Right lobe of liver (tissue), 6 donors: ENCODE data around the gene TLL2. TPM values are rescaled to one million over a fixed set of nuclear protein-coding genes. Genes with fewer than 3 reads are reported as not detected.

Experiments used
- ATAC-seq, 4 donors: fragments of 200-7000 bp; cut with Tn5 transposase; one replicate each; pipeline ENCODE4 v1.9.1; 2020; ENCODE audit warnings: mild to moderate bottlenecking in 4 of 4, moderate library complexity in 4 of 4
- DNase-seq, 3 donors: peaks; one replicate each; pipeline ENCODE4 v3.0.0-alpha.2; 2020
- H3K27ac ChIP-seq, 3 donors: fragments of 200-600 bp; one replicate each; pipeline ENCODE4 v1.8.0; 2022
- H3K27me3 ChIP-seq, 2 donors: fragments of 200-600 bp; one replicate each; pipeline ENCODE4 v1.8.0; 2022
- H3K36me3 ChIP-seq, 4 donors: fragments of 200-600 bp; sonication (generic) in 1 of 4; one replicate each; pipeline versions ENCODE4 v1.5.1 to v1.8.0; 2017 to 2022; ENCODE audit warnings: control low read depth in 1 of 4
- H3K4me1 ChIP-seq, 4 donors: fragments of 200-600 bp; sonication (generic) in 1 of 4; one replicate each; pipeline versions ENCODE4 v1.5.1 to v1.8.0; 2017 to 2022; ENCODE audit warnings: control low read depth in 1 of 4
- H3K4me3 ChIP-seq, 3 donors: fragments of 200-600 bp; one replicate each; pipeline ENCODE4 v1.8.0; 2022
- H3K9me3 ChIP-seq, 4 donors: fragments of 200-600 bp; sonication (generic) in 1 of 4; one replicate each; pipeline versions ENCODE4 v1.5.1 to v1.8.0; 2017 to 2022; ENCODE audit warnings: control low read depth in 1 of 4
- CTCF ChIP-seq, 4 donors: fragments of 200-600 bp in 3 of 4; fragments of 450-650 bp in 1 of 4; IDR thresholded peaks; one replicate each; pipeline versions ENCODE4 v1.5.1 to v1.8.0; 2016 to 2022; ENCODE audit warnings: antibody characterized with exemption in 4 of 4, mild to moderate bottlenecking in 2 of 4
- POLR2A ChIP-seq: fragments of 450-650 bp; IDR thresholded peaks from one replicate; pipeline ENCODE4 v1.6.1; 2017; ENCODE audit warnings: antibody characterized with exemption, mild to moderate bottlenecking
- WGBS: methylation state at CpG from one replicate; pipeline ENCODE4 v1.1.6; 2018; ENCODE audit warnings: low coverage, low lambda C conversion rate; ENCODE audit not compliant: insufficient coverage; ENCODE audit errors: missing lambda C conversion rate; 5-methylcytosine and 5-hydroxymethylcytosine counted together
- intact Hi-C, 2 donors: fragments of 100-400 bp; cut with DNase I; formaldehyde crosslinking; loops; one replicate each; pipeline versions ENCODE4 v1.11.2 to v1.14.1; 2022
- total RNA-seq, 6 experiments: library from RNA; depleted of rRNA in 2 of 6; stranded (reverse); fragments of >200 nt in 2 of 6; fragmentation: NEBNext Ultra II Directional in 3 of 6; extraction: Animal tissue kit (Norgen Biotek cat#: 25700) in 3 of 6; gene quantifications; one replicate each; pipeline versions ENCODE4 v1.1.0 to v1.2.4, GENCODE V29; 2016 to 2023
- donor health status: DM: no; HTN: yes; CAD: no.
- donor health status: DM: no; HTN: no; CAD: no.
- donor health status: DM: no; HTN: no; CAD: no.
- donor health status: DM: no; HTN: yes; CAD: no.
- donor health status: DM: no; HTN: yes; CAD: no.

Gene TLL2
- total RNA-seq, 6 experiments from 2014 or later = 0.11 to 0.14 TPM; not detected in 4

- Histone ChIP-seq H3K27me3 (no peaks in the 10 kb centered on the region), H3K36me3 (no peaks in the 10 kb centered on the region), H3K4me1 (no peaks in the 10 kb centered on the region), H3K27ac (no peak overlapping the region), H3K9me3 (no peaks in the 10 kb centered on the region), H3K4me3 (no peak overlapping the region)
- ATAC-seq (no peak), DNase-seq (no peak)
- WGBS = 84% methylated on average over 6 of the region's 11 CpGs
- intact Hi-C loops = no loop called here
- no peak for TF ChIP-seq CTCF (IDR thresholded peaks at IDR 0.05)
- TF ChIP-seq POLR2A = no peak
Observed at GRCh38 chr10:96410296-96410695, 103.4 kb downstream of the TLL2 start.

GRCh38 chr10:96408201-96408600 is 105.5 kb downstream of the TLL2 start:
- H3K27me3 ChIP-seq = no peaks in the 10 kb centered on the region
- DNase-seq (no peak), ATAC-seq (no peak)
- H3K9me3 ChIP-seq = no peaks in the 10 kb centered on the region
- no peak overlapping the region for H3K4me3 ChIP-seq
- H3K27ac ChIP-seq = no peak overlapping the region
- H3K36me3 ChIP-seq = no peaks in the 10 kb centered on the region
- TF ChIP-seq CTCF (IDR thresholded peaks at IDR 0.05) = no peak
- no peak for TF ChIP-seq POLR2A
- WGBS = 63% methylated on average over 1 of the region's 1 CpG
- no peaks in the 10 kb centered on the region for H3K4me1 ChIP-seq
- intact Hi-C loops = no loop called here

- no peak for ATAC-seq
- H3K27ac ChIP-seq = no peak overlapping the region
- no peak overlapping the region for H3K4me3 ChIP-seq
- WGBS = 64% methylated on average over 13 of the region's 15 CpGs
- H3K27me3 ChIP-seq = no peaks in the 10 kb centered on the region
- H3K4me1 ChIP-seq = no peaks in the 10 kb centered on the region
- intact Hi-C loops = no loop called here
- H3K36me3 ChIP-seq = no peaks in the 10 kb centered on the region
- no peak for TF ChIP-seq CTCF (IDR thresholded peaks at IDR 0.05)
- no peak for TF ChIP-seq POLR2A
- H3K9me3 ChIP-seq = no peaks in the 10 kb centered on the region
- DNase-seq = no peak
Observed at GRCh38 chr10:96407560-96408069, 106.1 kb downstream of the TLL2 start.

GRCh38 chr10:96406091-96406490 is 107.6 kb downstream of the TLL2 start:
- H3K36me3 ChIP-seq = no peaks in the 10 kb centered on the region
- H3K27me3 ChIP-seq = no peaks in the 10 kb centered on the region
- intact Hi-C loops = no loop called here
- ATAC-seq = no peak
- no peak overlapping the region for H3K27ac ChIP-seq
- H3K4me1 ChIP-seq = no peaks in the 10 kb centered on the region
- no peak overlapping the region for H3K4me3 ChIP-seq
- no peak for TF ChIP-seq POLR2A
- TF ChIP-seq CTCF (IDR thresholded peaks at IDR 0.05) = no peak
- no peaks in the 10 kb centered on the region for H3K9me3 ChIP-seq
- no peak for DNase-seq
- WGBS = 59% methylated on average over 3 of the region's 5 CpGs
